Measurements from ENCODE around the gene DNAH2. TPM values are rescaled to one million over a fixed set of nuclear protein-coding genes. Genes with fewer than 3 reads are reported as not detected.
A peak's percentile ranks its signal among the peaks of the same experiment; 100 is the strongest.

Gene DNAH2
- total and polyA plus RNA-seq, 7 donors, result under 0.01 to 0.36 (median 0.30) TPM; not detected in 3

GRCh38 chr17:7823581-7824001 is 106.0 kb downstream of the DNAH2 start:
- no peaks in the 10 kb centered on the region for H3K36me3 ChIP-seq
- WGBS, 2 donors, result 90 to 94% methylated on average over 20 of the region's 20 CpGs
- DNase-seq, result no peak
- H3K27ac ChIP-seq, result no peak overlapping the region
- H3K4me3 ChIP-seq, result no peak overlapping the region
- peaks cover 0 to 5% (median 0%) of the 10 kb centered on the region in 3 donors for H3K27me3 ChIP-seq
- no peak for TF ChIP-seq EP300 (IDR thresholded peaks at IDR 0.05)
- TF ChIP-seq POLR2AphosphoS5 (IDR thresholded peaks at IDR 0.05), result no peak
- no peak for TF ChIP-seq POLR2A (IDR thresholded peaks at IDR 0.05)
- TF ChIP-seq, protein P1, sequence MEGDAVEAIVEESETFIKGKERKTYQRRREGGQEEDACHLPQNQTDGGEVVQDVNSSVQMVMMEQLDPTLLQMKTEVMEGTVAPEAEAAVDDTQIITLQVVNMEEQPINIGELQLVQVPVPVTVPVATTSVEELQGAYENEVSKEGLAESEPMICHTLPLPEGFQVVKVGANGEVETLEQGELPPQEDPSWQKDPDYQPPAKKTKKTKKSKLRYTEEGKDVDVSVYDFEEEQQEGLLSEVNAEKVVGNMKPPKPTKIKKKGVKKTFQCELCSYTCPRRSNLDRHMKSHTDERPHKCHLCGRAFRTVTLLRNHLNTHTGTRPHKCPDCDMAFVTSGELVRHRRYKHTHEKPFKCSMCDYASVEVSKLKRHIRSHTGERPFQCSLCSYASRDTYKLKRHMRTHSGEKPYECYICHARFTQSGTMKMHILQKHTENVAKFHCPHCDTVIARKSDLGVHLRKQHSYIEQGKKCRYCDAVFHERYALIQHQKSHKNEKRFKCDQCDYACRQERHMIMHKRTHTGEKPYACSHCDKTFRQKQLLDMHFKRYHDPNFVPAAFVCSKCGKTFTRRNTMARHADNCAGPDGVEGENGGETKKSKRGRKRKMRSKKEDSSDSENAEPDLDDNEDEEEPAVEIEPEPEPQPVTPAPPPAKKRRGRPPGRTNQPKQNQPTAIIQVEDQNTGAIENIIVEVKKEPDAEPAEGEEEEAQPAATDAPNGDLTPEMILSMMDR (IDR thresholded peaks at IDR 0.05), result no peak
- intact Hi-C loops (cut with DNase I), result loop anchor here (5.0 to 10.0 kb wide), 3 partner anchors 71 to 234 kb away; no protein-coding TSS in a partner anchor
- H3K9me3 ChIP-seq, result no peaks in the 10 kb centered on the region
- H3K4me1 ChIP-seq, result no peaks in the 10 kb centered on the region

- Histone ChIP-seq H3K27me3 (peaks cover 0 to 5% (median 0%) of the 10 kb centered on the region in 3 donors), H3K4me1 (no peaks in the 10 kb centered on the region), H3K9me3 (no peaks in the 10 kb centered on the region), H3K4me3 (no peak overlapping the region), H3K36me3 (no peaks in the 10 kb centered on the region), H3K27ac (no peak overlapping the region)
- peak; percentile 66 for DNase-seq
- TF ChIP-seq POLR2A (IDR thresholded peaks at IDR 0.05) (no peak), EP300 (IDR thresholded peaks at IDR 0.05) (no peak), POLR2AphosphoS5 (IDR thresholded peaks at IDR 0.05) (no peak)
- TF ChIP-seq, protein P1 (IDR thresholded peaks at IDR 0.05), result no peak
- intact Hi-C loops (cut with DNase I), result loop anchor here (5.0 to 10.0 kb wide), 3 partner anchors 71 to 233 kb away; no protein-coding TSS in a partner anchor
- WGBS, 2 donors, result 77 to 89% methylated on average over 9 of the region's 9 CpGs
These were observed 106.7 kb downstream of the DNAH2 start for GRCh38 chr17:7824021-7824924.

DNA sequence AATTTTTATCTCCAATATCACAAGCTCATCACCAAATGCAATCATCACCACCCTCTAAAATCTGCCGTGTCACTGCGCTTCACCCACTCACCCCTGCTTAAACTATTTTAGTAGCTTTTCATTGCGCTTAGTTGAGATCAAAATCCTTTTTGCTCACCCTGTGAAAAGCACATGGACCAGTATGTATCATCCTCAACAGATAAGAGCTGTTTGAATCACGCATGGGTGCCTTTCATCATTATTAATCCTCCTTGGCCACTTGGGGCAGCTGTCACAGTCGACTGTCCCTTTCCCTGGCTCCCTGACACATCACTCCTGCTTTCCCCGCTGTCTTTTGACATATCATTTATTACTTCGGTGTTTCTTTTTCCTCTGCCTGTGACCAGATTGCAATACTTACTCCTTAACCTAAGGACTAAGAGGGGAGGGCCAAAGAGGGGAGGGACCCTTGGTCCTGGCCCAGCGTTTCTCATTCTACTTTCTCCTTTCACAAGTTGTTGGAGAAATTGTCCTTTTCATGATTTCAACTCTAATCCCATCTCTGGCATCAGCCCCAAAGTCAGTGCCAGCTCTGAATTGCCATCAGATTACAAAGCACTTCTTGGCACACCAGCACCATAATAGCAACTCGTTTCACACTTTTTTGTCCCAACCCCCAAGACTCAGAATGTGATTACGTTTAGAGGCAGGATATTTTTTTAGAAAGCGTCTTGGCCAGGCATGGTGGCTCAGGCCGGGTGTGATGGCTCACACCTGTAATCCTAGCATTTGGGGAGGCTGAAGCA is 107.9 kb downstream of the DNAH2 start:
- H3K9me3 ChIP-seq, result no peaks in the 10 kb centered on the region

DNA sequence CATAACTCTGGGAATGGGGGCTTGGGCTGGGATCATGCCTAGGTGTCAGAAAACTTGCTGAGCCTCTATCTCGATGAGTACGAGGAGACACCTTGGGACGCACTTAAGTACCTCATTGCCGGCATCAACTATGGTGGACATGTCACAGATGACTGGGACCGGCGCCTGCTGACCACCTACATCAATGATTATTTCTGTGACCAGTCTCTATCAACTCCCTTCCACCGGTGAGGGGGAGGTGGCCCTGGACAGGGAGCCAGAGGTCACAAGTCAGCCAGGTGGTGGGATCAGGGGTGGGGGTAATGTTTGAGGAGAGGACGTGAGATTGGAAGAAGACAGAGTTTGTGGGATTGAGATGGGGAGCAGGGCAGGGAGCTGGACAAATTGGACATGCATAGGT is 113.1 kb downstream of the DNAH2 start:
- Histone ChIP-seq H3K27ac (no peak overlapping the region), H3K4me3 (no peak overlapping the region), H3K9me3 (no peaks in the 10 kb centered on the region), H3K27me3 (peaks cover 0 to 5% (median 0%) of the 10 kb centered on the region in 3 donors), H3K36me3 (no peaks in the 10 kb centered on the region), H3K4me1 (peaks cover 0 to 8% (median 6%) of the 10 kb centered on the region in 4 donors)
- 90 to 91% methylated on average over 8 of the region's 8 CpGs for WGBS, 2 donors
- DNase-seq, result peak; percentile 57
- intact Hi-C loops (cut with DNase I), result loop anchor here (10.0 kb wide), 1 partner anchor 346 kb away; the partner anchor contains the start of genes POLR2A and SLC35G6
- TF ChIP-seq POLR2AphosphoS5 (IDR thresholded peaks at IDR 0.05), result no peak
- TF ChIP-seq EP300 (IDR thresholded peaks at IDR 0.05), result no peak
- TF ChIP-seq POLR2A (IDR thresholded peaks at IDR 0.05), result no peak

More for the DNA sequence above, 107.9 kb downstream of the DNAH2 start:
- Histone ChIP-seq H3K36me3 (no peaks in the 10 kb centered on the region), H3K4me1 (no peaks in the 10 kb centered on the region), H3K27me3 (peaks cover 0 to 5% (median 0%) of the 10 kb centered on the region in 3 donors), H3K27ac (no peak overlapping the region), H3K4me3 (no peak overlapping the region)
- WGBS, 2 donors, result 44 to 60% methylated on average over 12 of the region's 12 CpGs
- intact Hi-C loops (cut with DNase I), result loop anchor here (10.0 kb wide), 2 partner anchors 69 to 81 kb away; no protein-coding TSS in a partner anchor
- TF ChIP-seq, protein P1 (IDR thresholded peaks at IDR 0.05), result no peak
- TF ChIP-seq POLR2A (IDR thresholded peaks at IDR 0.05), result no peak
- TF ChIP-seq EP300 (IDR thresholded peaks at IDR 0.05), result no peak
- TF ChIP-seq POLR2AphosphoS5 (IDR thresholded peaks at IDR 0.05), result no peak
- peak; percentile 32 for DNase-seq

All from sigmoid colon (tissue), 7 donors.